HL-60/S4 treated with phorbol 12-myristate 13-acetate at 8.2 ng/mL for 4 days and 3 days (cell line): Measurements from ENCODE around the gene SLC26A1.

Experiments
- in situ Hi-C: fragments of 300-500 bp; cut with MboI; formaldehyde crosslinking; loops from 2 replicates; pipeline ENCODE4 v1.15.0; 2022; ENCODE audit warnings: low sequenced_read_pairs

Gene SLC26A1, protein sequence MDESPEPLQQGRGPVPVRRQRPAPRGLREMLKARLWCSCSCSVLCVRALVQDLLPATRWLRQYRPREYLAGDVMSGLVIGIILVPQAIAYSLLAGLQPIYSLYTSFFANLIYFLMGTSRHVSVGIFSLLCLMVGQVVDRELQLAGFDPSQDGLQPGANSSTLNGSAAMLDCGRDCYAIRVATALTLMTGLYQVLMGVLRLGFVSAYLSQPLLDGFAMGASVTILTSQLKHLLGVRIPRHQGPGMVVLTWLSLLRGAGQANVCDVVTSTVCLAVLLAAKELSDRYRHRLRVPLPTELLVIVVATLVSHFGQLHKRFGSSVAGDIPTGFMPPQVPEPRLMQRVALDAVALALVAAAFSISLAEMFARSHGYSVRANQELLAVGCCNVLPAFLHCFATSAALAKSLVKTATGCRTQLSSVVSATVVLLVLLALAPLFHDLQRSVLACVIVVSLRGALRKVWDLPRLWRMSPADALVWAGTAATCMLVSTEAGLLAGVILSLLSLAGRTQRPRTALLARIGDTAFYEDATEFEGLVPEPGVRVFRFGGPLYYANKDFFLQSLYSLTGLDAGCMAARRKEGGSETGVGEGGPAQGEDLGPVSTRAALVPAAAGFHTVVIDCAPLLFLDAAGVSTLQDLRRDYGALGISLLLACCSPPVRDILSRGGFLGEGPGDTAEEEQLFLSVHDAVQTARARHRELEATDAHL

GRCh38 chr4:993111-994029 lies at the start of gene SLC26A1:
SLC26A1 (minus strand) TSS chr4:993404; CDS start chr4:991703, 1,701 bp downstream.
- in situ Hi-C loops: no loop called here

- in situ Hi-C loops: no loop called here
These were observed 49.3 kb upstream of the SLC26A1 start for GRCh38 chr4:1042352-1043055.

DNA sequence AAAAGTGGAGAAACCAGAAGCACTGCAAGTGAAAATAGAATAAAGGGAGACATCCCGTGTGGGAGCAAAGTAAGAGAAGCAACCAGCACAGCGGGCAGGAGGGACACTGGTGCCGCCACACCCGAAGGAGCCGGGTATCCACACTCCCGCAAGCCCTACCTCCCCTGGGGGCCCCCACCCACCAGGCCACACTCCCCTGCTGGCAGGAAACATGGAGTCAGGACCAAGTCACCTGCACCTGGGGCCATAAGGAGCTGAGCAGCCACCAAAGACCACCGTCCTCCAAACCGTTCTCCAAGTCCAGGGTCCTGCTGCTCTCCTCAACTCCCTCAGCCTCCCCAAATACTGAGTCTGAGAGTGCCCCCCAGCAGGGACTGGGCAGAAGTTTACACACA lies 48.7 kb upstream of the SLC26A1 start:
- in situ Hi-C loops: no loop called here

GRCh38 chr4:1041147-1041935 lies 48.1 kb upstream of the SLC26A1 start:
- in situ Hi-C loops: no loop called here

GRCh38 chr4:1040344-1041146 lies 47.3 kb upstream of the SLC26A1 start:
- in situ Hi-C loops: no loop called here

GRCh38 chr4:1039493-1040343 lies 46.5 kb upstream of the SLC26A1 start:
- in situ Hi-C loops: no loop called here

GRCh38 chr4:1038948-1039492 lies 45.8 kb upstream of the SLC26A1 start:
- in situ Hi-C loops: no loop called here

GRCh38 chr4:1036976-1037810 lies 44.0 kb upstream of the SLC26A1 start:
- in situ Hi-C loops: no loop called here

GRCh38 chr4:1036095-1036494 lies 42.9 kb upstream of the SLC26A1 start:
- in situ Hi-C loops: no loop called here

- in situ Hi-C loops: no loop called here
These were observed 42.3 kb upstream of the SLC26A1 start for GRCh38 chr4:1035510-1035909.

DNA sequence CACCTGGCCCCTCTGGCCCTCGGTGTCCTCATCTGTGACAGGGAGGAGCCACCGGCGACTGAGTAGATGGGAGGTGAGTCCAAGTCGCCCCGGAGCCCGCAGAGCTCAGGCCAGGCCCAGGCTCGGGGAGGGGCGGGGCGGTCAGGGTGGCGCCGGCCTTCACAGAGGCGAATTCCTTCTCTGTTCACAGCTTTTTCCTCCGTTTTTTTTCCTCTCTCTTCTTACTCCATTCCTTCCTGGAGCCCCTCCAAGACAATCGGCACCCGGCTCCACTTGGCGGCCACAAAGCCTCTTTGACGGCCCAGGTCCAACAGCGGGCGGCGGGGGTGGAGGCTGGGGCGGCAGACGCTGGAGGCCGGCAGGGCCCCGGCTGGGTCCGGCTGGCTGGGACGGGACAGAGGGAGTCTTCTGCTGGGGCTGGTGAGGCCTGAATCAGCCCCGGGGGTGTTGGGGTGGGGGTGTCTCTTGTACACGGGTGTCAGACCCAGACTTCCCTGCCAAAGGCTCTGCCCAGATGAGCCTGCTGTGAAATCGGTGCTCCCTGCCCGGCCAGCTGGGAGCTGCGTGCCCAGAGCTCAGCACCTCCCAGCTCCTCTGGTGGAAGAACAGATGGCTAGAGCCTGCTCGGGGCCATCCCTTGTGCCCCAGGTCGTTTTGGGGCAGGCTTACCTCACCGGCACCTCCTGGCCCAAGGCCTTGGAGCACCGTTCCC lies 40.8 kb upstream of the SLC26A1 start:
- in situ Hi-C loops: no loop called here

DNA sequence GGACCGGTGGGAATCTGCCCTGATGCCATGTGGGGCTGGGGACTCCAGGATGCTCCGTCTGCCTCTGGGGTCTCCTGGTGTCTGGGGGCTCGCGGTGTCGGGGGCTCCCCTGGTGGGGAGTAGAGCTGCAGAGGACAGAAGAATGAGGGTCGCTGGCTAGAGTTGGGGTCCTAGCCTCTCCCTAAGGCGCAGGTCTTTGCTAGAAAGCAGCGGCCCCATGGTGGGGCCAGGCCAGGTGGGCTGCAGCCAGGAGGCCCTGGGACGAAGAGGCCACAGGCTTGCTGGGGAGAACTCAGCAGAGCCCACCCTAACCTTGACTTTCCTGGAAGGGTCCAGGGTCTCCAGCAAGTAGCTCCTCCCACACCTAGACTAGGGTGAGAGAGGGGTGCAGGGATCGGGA lies 39.7 kb upstream of the SLC26A1 start:
- in situ Hi-C loops: no loop called here

GRCh38 chr4:1031956-1032795 lies 39.0 kb upstream of the SLC26A1 start:
- in situ Hi-C loops: no loop called here

- in situ Hi-C loops: no loop called here
These were observed 38.1 kb upstream of the SLC26A1 start for GRCh38 chr4:1031346-1031745.

GRCh38 chr4:1030559-1030958 lies 37.4 kb upstream of the SLC26A1 start:
- in situ Hi-C loops: no loop called here
